ENCODE results near the gene SS18L1.

Gene SS18L1

DNA sequence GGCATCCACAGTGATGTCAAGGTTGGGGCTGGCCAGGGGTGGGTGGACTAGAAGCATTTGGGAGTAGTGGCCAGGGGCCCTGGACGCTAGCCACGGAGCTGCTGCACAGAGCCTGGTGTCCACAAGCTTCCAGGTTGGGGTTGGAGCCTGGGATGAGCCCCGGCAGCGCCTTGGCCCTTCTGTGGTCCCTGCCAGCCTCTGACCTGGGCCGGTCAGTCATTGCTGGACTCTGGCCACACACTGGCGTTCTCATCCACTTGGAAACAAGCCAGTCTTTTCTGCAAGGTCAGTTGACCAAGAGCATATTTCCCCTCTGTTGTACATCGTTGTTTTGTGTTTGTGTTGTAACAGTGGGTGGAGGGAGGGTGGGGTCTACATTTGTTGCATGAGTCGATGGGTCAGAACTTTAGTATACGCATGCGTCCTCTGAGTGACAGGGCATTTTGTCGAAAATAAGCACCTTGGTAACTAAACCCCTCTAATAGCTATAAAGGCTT, 8.8 kb upstream of the SS18L1 start:
- DNase-seq (ENCODE audit: extremely low read depth, low read depth) = no peak
- TF ChIP-seq, protein P1, sequence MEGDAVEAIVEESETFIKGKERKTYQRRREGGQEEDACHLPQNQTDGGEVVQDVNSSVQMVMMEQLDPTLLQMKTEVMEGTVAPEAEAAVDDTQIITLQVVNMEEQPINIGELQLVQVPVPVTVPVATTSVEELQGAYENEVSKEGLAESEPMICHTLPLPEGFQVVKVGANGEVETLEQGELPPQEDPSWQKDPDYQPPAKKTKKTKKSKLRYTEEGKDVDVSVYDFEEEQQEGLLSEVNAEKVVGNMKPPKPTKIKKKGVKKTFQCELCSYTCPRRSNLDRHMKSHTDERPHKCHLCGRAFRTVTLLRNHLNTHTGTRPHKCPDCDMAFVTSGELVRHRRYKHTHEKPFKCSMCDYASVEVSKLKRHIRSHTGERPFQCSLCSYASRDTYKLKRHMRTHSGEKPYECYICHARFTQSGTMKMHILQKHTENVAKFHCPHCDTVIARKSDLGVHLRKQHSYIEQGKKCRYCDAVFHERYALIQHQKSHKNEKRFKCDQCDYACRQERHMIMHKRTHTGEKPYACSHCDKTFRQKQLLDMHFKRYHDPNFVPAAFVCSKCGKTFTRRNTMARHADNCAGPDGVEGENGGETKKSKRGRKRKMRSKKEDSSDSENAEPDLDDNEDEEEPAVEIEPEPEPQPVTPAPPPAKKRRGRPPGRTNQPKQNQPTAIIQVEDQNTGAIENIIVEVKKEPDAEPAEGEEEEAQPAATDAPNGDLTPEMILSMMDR (IDR thresholded peaks at IDR 0.05; ENCODE audit: low read depth, low read length) = no peak

DNA sequence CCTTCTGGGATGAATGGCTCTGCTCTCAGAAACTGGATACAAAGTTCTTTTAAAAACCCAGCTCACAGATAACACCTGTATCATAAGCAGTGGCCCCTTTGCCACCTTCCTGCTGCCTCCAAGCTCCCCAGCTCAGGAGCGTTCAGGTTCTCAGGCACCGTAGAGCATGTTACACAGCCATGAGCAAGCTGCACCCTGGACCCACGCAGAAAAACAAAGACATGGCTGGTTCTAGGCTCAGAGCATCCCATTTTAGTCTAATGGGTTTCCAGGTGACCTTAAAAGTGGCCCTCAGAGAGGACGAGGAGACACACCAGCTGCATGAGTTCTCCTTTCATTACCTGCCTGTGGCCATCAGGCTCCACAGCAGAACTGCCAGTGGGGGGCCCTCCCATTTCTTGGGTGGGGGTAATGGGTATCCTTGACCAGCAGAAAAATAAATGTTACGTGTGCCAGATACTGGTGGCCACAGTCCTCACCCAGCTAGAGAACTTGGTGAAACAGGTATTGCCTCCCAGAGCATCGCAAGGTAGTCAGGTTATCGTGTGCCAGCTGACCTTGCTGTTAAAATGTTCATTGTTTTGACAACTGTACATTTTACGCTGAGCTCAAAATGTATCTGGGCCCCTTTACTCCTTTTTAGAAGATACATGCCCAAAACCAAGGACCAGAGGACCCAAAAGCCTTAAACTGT, 7.8 kb upstream of the SS18L1 start:
- DNase-seq (ENCODE audit: extremely low read depth, low read depth) = no peak
- TF ChIP-seq, protein P1 (IDR thresholded peaks at IDR 0.05; ENCODE audit: low read depth, low read length) = no peak

DNA sequence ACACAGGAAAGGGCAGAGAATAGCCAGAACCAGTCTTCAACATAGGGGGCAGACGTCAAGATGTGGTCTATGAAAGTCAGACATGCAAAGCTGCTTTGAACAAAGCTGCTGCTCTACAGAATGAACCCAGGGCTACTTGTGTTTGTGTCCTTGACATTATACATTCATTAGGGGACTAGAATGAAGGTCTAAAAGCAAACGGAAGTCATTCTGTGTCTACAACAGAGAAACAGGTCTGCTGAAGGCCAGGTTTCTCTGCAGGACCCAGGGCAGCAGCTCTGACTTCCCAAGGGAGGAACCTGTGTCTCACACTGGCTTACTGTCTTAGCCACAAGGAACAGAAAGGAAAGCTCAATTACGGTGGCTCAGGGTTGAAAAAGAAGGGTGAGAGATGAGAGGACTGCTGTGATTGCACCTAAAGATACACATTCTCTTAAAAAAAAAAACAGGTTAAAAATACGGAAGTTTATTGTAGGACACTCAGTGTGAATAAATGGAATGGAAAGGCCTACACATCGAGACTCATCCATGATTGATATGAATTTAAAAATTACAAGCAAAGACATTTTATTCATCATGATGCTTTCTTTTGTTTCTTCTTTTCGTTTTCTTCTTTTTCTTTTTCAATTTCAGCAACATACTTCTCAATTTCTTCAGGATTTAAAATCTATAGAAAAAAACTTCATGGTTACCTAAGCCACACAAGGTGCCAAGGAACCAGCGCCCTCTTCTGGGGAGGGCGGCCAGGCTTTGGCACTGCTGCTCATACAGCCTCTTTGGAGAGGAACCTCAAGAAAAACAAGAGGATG, 7.1 kb upstream of the SS18L1 start:
- TF ChIP-seq, protein P1 (IDR thresholded peaks at IDR 0.05; ENCODE audit: low read depth, low read length) = peak; percentile 89
- DNase-seq (ENCODE audit: extremely low read depth, low read depth) = no peak

DNA sequence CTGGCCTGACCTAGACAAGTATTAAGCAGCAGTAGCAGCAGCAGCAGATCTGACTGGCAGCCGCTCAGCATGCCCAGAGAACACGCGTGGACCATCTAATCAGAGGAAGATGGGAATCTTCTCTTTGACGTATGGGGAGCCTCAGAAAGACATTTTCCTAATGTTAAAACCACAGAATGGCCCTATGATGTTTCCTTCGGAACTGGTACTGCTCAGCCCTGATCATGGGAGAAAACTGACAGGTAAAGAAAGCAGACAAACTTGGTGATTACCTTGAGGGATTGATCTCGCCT, 6.5 kb upstream of the SS18L1 start:
- TF ChIP-seq, protein P1 (IDR thresholded peaks at IDR 0.05; ENCODE audit: low read depth, low read length) = no peak
- DNase-seq (ENCODE audit: extremely low read depth, low read depth) = no peak

DNA sequence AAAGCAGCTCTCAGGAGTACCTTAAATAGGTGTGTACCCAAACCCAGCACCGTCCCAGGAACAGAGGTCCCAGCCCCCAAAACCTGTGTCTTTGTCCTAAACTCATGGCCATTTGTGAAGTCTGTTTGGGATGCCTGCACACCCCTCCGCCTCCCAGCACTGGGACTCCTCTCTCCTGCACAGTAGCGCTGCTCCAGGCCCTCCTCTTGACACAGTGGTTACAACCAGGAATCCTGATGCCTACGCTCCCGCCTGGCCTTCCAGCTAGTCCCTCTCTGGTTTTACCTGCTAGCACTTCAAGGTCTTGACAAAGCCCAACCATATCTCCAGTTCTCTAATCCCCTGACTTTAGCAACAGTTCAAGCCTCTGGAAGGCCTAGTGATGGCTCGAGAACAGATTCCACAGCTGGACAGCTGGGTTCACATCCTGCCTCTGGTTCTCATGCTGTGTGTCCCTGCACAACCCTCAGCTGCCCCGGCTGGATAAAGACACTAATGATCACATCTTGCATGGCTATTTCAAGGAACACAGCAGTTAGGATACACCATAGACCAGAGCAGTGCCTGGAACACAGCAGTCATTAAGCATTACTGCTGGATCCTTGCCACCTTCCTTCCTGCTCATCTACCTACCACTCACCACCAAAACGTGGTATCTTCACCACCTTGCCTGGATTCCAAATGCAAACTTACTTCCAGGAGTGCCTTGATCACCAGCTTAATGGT, 5.9 kb upstream of the SS18L1 start:
- TF ChIP-seq, protein P1 (IDR thresholded peaks at IDR 0.05; ENCODE audit: low read depth, low read length) = no peak

DNA sequence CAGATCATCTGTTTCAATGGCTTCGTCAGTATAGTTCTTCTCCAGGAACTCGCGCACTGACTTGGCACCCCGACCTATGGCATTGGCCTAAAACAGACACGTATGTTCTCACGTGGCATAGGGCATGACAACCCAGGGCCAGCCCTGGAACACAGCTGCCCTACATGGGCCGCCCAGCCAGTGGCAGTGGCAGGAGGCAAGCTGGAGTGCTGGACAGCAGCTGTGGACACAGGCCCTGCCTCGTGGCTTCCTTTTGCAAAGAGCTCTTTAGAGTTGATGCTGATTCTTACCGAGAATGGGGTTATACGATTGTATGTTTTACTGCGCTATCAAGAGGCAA, 5.4 kb upstream of the SS18L1 start:
- TF ChIP-seq, protein P1 (IDR thresholded peaks at IDR 0.05; ENCODE audit: low read depth, low read length) = no peak
- no peak for DNase-seq (ENCODE audit: extremely low read depth, low read depth)

More for the DNA sequence above, 5.9 kb upstream of the SS18L1 start:
- no peak for DNase-seq (ENCODE audit: extremely low read depth, low read depth)

DNA sequence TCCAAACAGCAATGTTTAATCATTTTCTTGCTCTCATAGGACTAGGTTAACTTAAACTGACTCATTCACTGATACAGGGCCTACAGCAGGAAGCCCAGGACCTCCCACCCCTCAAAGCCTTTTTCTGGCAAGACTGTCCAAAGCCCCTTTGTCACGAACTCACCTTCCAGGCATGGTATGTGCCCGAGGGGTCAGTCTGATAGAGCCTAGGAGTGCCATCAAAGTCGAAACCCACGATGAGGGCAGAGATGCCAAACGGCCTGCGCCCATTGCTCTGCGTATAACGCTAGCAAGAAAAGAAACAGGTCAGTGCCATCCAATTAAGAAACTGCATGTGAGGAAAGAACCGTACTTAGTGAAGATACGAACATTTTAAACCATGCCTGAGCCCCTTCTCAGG, 4.7 kb upstream of the SS18L1 start:
- DNase-seq (ENCODE audit: extremely low read depth, low read depth) = no peak
- TF ChIP-seq, protein P1 (IDR thresholded peaks at IDR 0.05; ENCODE audit: low read depth, low read length) = no peak
